H9 (cell line): ENCODE measurements around the gene GTPBP6. TPM values are rescaled to one million over a fixed set of nuclear protein-coding genes. Genes with fewer than 3 reads are reported as not detected.

Experiments
- DNase-seq: peaks from one replicate; pipeline ENCODE4 v3.0.0-alpha.2; 2017
- H2AFZ ChIP-seq: one replicate; pipeline ENCODE4 v1.6.1; 2013; ENCODE audit warnings: mild to moderate bottlenecking, low read length, control low read depth, moderate library complexity
- H2AK5ac ChIP-seq: 2 replicates; pipeline ENCODE4 v1.6.1; 2013; ENCODE audit warnings: low read length, control low read depth, mixed read lengths; ENCODE audit not compliant: insufficient read length
- H2BK120ac ChIP-seq: one replicate; pipeline ENCODE4 v1.6.1; 2013; ENCODE audit warnings: low read depth, mild to moderate bottlenecking, low read length, control low read depth, inconsistent platforms; ENCODE audit not compliant: poor library complexity, severe bottlenecking
- H2BK12ac ChIP-seq: 2 replicates; pipeline ENCODE4 v1.6.1; 2013; ENCODE audit warnings: low read length, control low read depth, mixed read lengths, low read depth; ENCODE audit not compliant: insufficient read length
- H2BK15ac ChIP-seq: 2 replicates; pipeline ENCODE4 v1.6.1; 2013; ENCODE audit warnings: low read depth, low read length, control low read depth
- H2BK20ac ChIP-seq: one replicate; pipeline ENCODE4 v1.6.1; 2013; ENCODE audit warnings: low read depth, mild to moderate bottlenecking, low read length, control low read depth, inconsistent platforms; ENCODE audit not compliant: poor library complexity, severe bottlenecking
- H2BK5ac ChIP-seq: 2 replicates; pipeline ENCODE4 v1.6.1; 2013; ENCODE audit warnings: low read length, control low read depth, mixed read lengths; ENCODE audit not compliant: insufficient read length
- H3K14ac ChIP-seq: 2 replicates; pipeline ENCODE4 v1.6.1; 2013; ENCODE audit warnings: low read length, control low read depth; ENCODE audit not compliant: insufficient read depth
- H3K18ac ChIP-seq: 2 replicates; pipeline ENCODE4 v1.6.1; 2013; ENCODE audit warnings: low read depth, mild to moderate bottlenecking, mixed read lengths, low read length, control low read depth; ENCODE audit not compliant: insufficient read length
- H3K23ac ChIP-seq: 2 replicates; pipeline ENCODE4 v1.6.1; 2013; ENCODE audit warnings: low read length, control low read depth, mixed read lengths, low read depth; ENCODE audit not compliant: insufficient read length
- H3K23me2 ChIP-seq: 2 replicates; pipeline ENCODE4 v1.6.1; 2013; ENCODE audit warnings: low read depth, mild to moderate bottlenecking, mixed read lengths, low read length, control low read depth; ENCODE audit not compliant: insufficient read length, poor library complexity, severe bottlenecking
- H3K27ac ChIP-seq: 2 replicates; pipeline ENCODE4 v1.5.1; 2013; ENCODE audit warnings: low read length, control low read depth, mixed read lengths, low read depth; ENCODE audit not compliant: insufficient read length
- H3K27me3 ChIP-seq: 2 replicates; pipeline ENCODE4 v1.6.1; 2013; ENCODE audit warnings: low read length, control low read depth, inconsistent platforms; ENCODE audit not compliant: insufficient read depth
- H3K4ac ChIP-seq: 2 replicates; pipeline ENCODE4 v1.6.1; 2013; ENCODE audit warnings: low read depth, mild to moderate bottlenecking, control low read depth, inconsistent platforms, low read length, moderate library complexity
- H3K4me1 ChIP-seq: 2 replicates; pipeline ENCODE4 v1.6.1; 2013; ENCODE audit warnings: low read length, control low read depth, inconsistent platforms; ENCODE audit not compliant: insufficient read depth
- H3K4me2 ChIP-seq: 2 replicates; pipeline ENCODE4 v1.6.1; 2013; ENCODE audit warnings: low read length, control low read depth, mixed read lengths; ENCODE audit not compliant: insufficient read length, insufficient read depth
- H3K56ac ChIP-seq: 2 replicates; pipeline ENCODE4 v1.6.1; 2013; ENCODE audit warnings: low read depth, mild to moderate bottlenecking, mixed read lengths, low read length, control low read depth; ENCODE audit not compliant: insufficient read length
- H3K79me1 ChIP-seq: 2 replicates; pipeline ENCODE4 v1.6.1; 2013; ENCODE audit warnings: low read depth, mild to moderate bottlenecking, moderate library complexity, low read length, control low read depth, inconsistent platforms; ENCODE audit not compliant: insufficient read depth, poor library complexity, severe bottlenecking
- H3K79me2 ChIP-seq: 2 replicates; pipeline ENCODE4 v1.6.1; 2013; ENCODE audit warnings: low read length, control low read depth, inconsistent platforms; ENCODE audit not compliant: insufficient read depth
- H3K9ac ChIP-seq: 2 replicates; pipeline ENCODE4 v1.6.1; 2013; ENCODE audit warnings: low read length, control low read depth, mixed read lengths; ENCODE audit not compliant: insufficient read length; ENCODE audit errors: extremely low read depth
- H3K9me3 ChIP-seq: one replicate; pipeline ENCODE4 v1.6.1; 2013; ENCODE audit warnings: low read depth, low read length, inconsistent platforms; ENCODE audit not compliant: control insufficient read depth
- H3T11ph ChIP-seq: one replicate; pipeline ENCODE4 v1.6.1; 2013; ENCODE audit warnings: mild to moderate bottlenecking, low read length, control low read depth, inconsistent platforms
- H4K20me1 ChIP-seq: one replicate; pipeline ENCODE4 v1.6.1; 2013; ENCODE audit not compliant: control insufficient read depth, insufficient read length, insufficient read depth
- H4K5ac ChIP-seq: 2 replicates; pipeline ENCODE4 v1.6.1; 2013; ENCODE audit warnings: low read depth, mild to moderate bottlenecking, mixed read lengths, low read length, control low read depth; ENCODE audit not compliant: insufficient read length
- H4K8ac ChIP-seq: replicated peaks from 2 replicates; pipeline ENCODE4 v1.6.1; 2013; ENCODE audit warnings: low read length, control low read depth, mixed read lengths, low read depth; ENCODE audit not compliant: insufficient read length
- H4K91ac ChIP-seq: 2 replicates; pipeline ENCODE4 v1.6.1; 2013; ENCODE audit warnings: low read depth, mild to moderate bottlenecking, moderate library complexity, mixed read lengths, low read length, control low read depth; ENCODE audit not compliant: insufficient read length
- H3K27ac Mint-ChIP-seq, 3 experiments: 2 replicates in 2 of 3; 3 replicates in 1 of 3; pipeline ENCODE4 v1.8.0; 2020 to 2021; ENCODE audit warnings: mixed read lengths in 3 of 3, mild to moderate bottlenecking in 1 of 3, moderate library complexity in 1 of 3
- H3K27me3 Mint-ChIP-seq: 2 replicates; pipeline ENCODE4 v1.8.0; 2021; ENCODE audit warnings: low read depth, mild to moderate bottlenecking, moderate library complexity, mixed read lengths
- H3K36me3 Mint-ChIP-seq, 3 experiments: 2 replicates in 2 of 3; 3 replicates in 1 of 3; pipeline ENCODE4 v1.8.0; 2020 to 2021; ENCODE audit warnings: low read depth in 3 of 3, mixed read lengths in 3 of 3; ENCODE audit not compliant: insufficient read depth in 1 of 3
- H3K4me1 Mint-ChIP-seq, 2 experiments: 2 replicates each; pipeline ENCODE4 v1.8.0; 2020; ENCODE audit warnings: mixed read lengths in 2 of 2
- H3K4me3 Mint-ChIP-seq, 2 experiments: 2 replicates in 1 of 2; 3 replicates in 1 of 2; pipeline ENCODE4 v1.8.0; 2020 to 2021; ENCODE audit warnings: mild to moderate bottlenecking in 2 of 2, mixed read lengths in 2 of 2, moderate library complexity in 1 of 2
- H3K9me3 Mint-ChIP-seq, 2 experiments: 2 replicates in 1 of 2; 3 replicates in 1 of 2; pipeline ENCODE4 v1.8.0; 2020; ENCODE audit warnings: mild to moderate bottlenecking in 2 of 2, mixed read lengths in 2 of 2, moderate library complexity in 1 of 2
- WGBS: extraction: QIAGEN DNeasy Blood & Tissue Kit; methylation state at CpG from one replicate; pipeline ENCODE4 v1.1.7; 2013; ENCODE audit warnings: missing lambda C conversion rate, low lambda C conversion rate, mixed read lengths; ENCODE audit not compliant: insufficient read length; ENCODE audit errors: extremely low coverage; 5-methylcytosine and 5-hydroxymethylcytosine counted together
- total RNA-seq: library from RNA; stranded (reverse); gene quantifications from 2 replicates; pipeline ENCODE4 v1.2.1, GENCODE V29; 2021
- TF ChIP-seq, protein P1 (sequence below): fragments of 200-600 bp; sonication (generic); conservative IDR thresholded peaks from 3 replicates; pipeline ENCODE4 v1.8.0; 2021; ENCODE audit warnings: antibody characterized with exemption, mild to moderate bottlenecking

The GTPBP6 gene
- total RNA-seq, 1 experiment from 2014 or later = 64.0 TPM

DNA sequence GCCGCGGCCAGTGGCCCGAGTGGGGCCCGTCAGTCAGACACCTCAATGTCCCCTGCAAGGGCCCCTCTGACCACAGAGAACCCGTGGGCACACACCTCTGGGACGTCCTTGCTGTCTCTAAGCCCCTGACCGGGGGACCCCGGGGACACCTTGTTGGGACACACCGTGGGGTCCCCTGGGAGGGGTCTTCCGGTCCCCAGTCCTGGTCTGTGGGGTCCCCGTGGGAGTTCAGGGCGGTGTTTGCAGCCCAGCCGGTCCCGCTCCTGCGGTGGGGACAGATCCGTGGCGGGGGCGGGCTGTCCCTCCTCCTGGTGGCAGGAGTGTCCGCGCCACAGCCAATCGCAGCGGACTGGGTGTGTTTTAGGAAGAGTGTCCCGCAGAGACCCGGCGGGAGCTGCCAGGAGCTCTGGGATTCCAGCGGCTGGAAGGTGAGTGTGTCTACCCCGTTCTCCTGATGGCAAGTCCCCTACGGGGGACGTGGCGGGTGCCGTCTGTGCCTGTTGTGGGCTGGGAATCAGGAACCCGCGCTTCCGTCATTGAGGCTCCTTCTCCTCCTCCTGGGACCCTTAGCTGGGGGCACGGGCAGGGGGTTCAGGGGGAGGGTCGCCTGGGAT is 42.5 kb downstream of the GTPBP6 start:
- Mint-ChIP-seq H3K9me3 (no peaks in the 10 kb centered on the region), H3K27me3 (no peaks in the 10 kb centered on the region), H3K27ac (no peak overlapping the region), H3K4me3 (peak overlapping the region; percentile 74 to 85), H3K36me3 (peaks cover 9 to 17% (median 15%) of the 10 kb centered on the region in 3 experiments), H3K4me1 (peaks cover 15 to 19% of the 10 kb centered on the region in 2 experiments)
- TF ChIP-seq, protein P1, sequence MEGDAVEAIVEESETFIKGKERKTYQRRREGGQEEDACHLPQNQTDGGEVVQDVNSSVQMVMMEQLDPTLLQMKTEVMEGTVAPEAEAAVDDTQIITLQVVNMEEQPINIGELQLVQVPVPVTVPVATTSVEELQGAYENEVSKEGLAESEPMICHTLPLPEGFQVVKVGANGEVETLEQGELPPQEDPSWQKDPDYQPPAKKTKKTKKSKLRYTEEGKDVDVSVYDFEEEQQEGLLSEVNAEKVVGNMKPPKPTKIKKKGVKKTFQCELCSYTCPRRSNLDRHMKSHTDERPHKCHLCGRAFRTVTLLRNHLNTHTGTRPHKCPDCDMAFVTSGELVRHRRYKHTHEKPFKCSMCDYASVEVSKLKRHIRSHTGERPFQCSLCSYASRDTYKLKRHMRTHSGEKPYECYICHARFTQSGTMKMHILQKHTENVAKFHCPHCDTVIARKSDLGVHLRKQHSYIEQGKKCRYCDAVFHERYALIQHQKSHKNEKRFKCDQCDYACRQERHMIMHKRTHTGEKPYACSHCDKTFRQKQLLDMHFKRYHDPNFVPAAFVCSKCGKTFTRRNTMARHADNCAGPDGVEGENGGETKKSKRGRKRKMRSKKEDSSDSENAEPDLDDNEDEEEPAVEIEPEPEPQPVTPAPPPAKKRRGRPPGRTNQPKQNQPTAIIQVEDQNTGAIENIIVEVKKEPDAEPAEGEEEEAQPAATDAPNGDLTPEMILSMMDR = no peak
- H3K4me1 ChIP-seq = peaks cover 4% of the 10 kb centered on the region; the same call in 1 of the 2 replicates
- H3K23me2 ChIP-seq = peaks cover 17% of the 10 kb centered on the region
- no peaks in the 10 kb centered on the region for H3K9me3 ChIP-seq
- H4K91ac ChIP-seq = no peak overlapping the region
- H2BK120ac ChIP-seq = no peak overlapping the region
- no peaks in the 10 kb centered on the region for H4K20me1 ChIP-seq
- no peak overlapping the region for H3K23ac ChIP-seq
- no peak overlapping the region for H2AFZ ChIP-seq
- H3K27ac ChIP-seq = no peak overlapping the region
- no peak overlapping the region for H2BK5ac ChIP-seq
- no peak overlapping the region for H2BK20ac ChIP-seq
- H2BK12ac ChIP-seq = no peak overlapping the region
- no peak overlapping the region for H4K5ac ChIP-seq
- H3K9ac ChIP-seq = no peak overlapping the region
- no CpG with 5 or more reads among the region's 36 CpGs for WGBS
- H3K56ac ChIP-seq = no peak overlapping the region
- no peaks in the 10 kb centered on the region for H3K79me1 ChIP-seq
- peak overlapping the region; percentile 43; the same call in 1 of the 2 replicates for H3K14ac ChIP-seq
- no peaks in the 10 kb centered on the region for H3K27me3 ChIP-seq
- H2AK5ac ChIP-seq = no peak overlapping the region
- H2BK15ac ChIP-seq = no peak overlapping the region
- H3K18ac ChIP-seq = no peak overlapping the region
- H3K4me2 ChIP-seq = peak overlapping the region; percentile 50
- H3T11ph ChIP-seq = no peak overlapping the region
- H3K79me2 ChIP-seq = peaks cover 2% of the 10 kb centered on the region; the same call in 1 of the 2 replicates
- no peak overlapping the region for H3K4ac ChIP-seq
- DNase-seq = peak; percentile 88
- no peak overlapping the region for H4K8ac ChIP-seq
